GM19193 (cell line): ENCODE results near the gene NPC2.

ENCODE experiments used
- POLR2A ChIP-seq: IDR thresholded peaks from 4 replicates; pipeline ENCODE4 v1.6.1; 2011; ENCODE audit not compliant: insufficient read depth, insufficient read length; ENCODE audit errors: extremely low read depth

The NPC2 gene

DNA sequence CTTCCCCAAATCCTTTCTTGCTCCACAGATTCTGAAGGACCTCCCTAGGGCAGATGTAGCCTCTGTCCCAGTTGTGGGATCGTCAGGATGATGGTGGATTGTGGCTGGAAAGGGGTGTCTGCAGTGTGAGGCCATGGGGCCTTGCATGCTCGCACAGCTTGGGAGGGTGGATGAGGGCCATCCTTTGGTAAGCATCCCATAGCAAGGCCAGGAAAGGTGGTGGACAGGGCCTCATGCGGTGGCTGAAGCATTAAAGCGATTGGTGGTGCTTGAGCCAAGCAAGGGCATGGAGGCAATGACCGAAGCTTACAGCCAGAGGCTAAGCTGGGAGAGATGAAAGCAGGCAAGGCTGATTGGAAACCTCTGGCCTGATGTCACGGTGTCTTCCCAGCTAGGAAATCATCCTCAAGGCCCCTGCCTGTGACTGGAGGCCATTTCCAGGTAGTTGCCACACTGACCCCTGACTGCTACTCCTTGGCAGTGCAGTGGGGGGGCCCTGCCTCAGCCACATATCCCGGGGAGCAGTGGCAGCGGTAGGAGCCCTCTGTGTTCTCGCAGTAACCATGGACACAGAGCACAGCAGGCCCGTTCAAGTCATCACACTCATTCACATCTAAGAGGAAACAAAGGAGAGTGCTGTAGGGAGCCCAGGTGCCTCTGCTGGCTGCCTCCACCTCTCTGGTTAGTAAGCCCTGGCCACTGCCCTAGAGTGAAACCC lies 7.5 kb upstream of the NPC2 start:
- no peak for TF ChIP-seq POLR2A

DNA sequence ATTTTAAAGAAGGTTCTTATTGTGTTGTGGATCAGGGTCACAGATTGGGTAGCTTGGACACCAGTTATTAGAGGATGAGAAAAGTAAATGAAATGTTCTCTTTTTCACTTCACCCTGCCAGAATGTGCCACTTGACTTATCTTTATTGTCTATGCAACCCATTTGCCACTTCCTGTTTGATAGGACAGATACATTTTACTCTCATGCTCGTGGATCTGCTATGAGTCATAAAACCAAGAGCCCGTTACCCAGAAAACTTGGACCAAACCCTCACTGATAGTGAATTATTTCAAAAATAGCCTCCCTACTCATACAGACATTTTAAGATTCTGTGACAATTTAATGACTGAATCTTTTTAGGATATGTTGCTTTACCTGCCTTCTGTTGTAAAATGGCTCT lies 2.3 kb upstream of the NPC2 start:
- no peak for TF ChIP-seq POLR2A

DNA sequence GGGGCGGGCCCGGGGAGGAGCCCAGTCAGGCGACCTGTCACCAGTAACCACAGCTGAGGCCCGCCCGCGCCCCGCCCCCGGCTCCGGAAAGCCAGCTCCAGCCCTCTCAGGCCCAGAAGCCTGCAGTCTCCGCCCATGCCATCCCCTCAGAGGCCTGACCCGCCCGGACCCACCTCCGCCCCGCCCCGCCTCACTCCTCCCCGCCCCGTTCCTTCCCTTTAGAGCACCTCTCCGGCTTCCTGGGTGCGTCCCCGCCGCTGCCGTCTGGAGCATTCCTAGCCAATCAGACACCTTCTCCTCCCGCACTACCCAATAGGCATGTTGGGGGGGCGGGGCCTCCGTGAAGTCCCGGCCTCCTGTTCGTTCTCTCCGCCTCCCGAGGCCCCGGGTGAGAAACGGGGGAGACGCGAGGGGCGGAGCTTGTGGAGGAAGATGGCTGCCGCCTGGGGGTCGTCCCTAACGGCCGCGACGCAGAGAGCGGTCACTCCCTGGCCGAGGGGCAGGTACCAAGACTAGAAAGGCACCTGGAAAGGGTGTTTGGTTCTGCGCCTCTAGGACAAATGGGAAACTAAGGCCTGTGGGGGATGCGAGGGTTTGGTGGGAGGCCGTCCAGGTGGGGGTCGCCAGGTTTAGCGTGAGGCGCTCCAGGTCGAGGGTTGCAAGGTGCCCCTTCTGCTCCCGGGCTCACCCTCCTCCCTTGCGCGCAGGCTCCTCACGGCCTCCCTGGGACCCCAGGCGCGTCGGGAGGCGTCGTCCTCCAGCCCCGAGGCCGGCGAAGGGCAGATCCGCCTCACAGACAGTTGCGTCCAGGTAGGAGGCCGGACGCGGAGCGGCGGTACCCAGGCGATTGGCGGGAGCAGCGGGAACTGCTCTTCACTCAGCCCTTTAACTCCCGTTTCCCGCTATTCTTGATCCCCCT lies 497 bp upstream of the NPC2 start, which contains the start of gene ISCA2:
Gene ISCA2 (plus strand): TSS at position 423 of the 919 bp plus-strand sequence. CDS start 10 bp downstream, at position 433.
- peak; percentile 78 for TF ChIP-seq POLR2A

DNA sequence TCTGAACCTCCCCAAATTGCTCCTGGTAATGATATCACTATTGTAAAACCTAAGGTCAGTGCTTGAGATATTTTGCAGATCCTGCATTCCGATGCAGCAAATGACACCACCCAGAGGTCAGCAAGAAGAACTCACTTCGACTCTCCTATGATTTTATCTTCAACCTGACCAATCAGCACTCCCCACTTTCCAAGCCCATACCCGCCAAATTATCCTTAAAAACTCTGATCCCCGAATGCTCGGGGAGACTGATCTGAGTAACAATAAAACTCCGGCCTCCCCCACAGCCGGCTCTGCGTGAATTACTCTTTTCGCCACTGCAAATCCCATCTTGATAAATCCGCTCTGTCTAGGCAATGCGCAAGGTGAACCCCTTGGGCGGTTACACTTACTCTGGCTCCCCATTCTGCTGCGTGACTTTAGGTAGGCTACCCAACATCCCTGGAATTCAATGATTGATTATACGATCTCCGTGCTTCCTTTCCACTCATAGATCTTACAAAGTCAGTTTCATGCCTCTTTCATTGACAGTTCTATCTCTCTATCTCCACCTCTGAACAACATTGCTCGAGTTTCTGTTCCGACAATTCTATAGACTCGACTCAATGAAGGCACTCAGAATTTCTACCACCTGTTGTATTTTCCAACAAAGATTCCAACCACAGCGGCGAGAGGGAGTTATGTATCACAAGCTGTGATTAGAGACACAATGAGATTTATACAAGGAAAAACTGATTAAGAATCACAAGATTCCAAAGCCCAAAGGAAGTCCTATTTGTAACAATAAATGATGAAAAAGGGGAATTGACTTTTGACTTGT lies 939 bp downstream of the NPC2 start:
- TF ChIP-seq POLR2A: no peak

DNA sequence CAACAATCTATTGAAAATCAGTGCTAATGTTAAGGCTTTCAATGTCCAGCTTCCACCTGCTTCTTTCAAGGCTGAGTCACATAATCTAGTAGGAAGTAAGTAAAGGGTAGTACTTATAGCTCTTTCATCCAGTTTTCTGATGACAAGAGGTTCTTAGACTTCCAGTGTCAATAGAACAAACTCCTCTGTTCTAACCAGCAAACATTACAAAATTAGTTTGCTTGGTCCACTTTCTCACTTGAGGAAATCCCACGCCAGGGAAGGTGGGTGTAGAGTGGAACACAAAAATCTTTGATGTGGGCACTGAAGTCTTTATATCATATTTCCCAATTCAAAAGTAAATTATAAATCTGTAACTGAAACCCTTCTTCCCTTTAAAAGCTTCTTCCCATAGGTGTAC lies 2.6 kb downstream of the NPC2 start:
- TF ChIP-seq POLR2A: no peak

DNA sequence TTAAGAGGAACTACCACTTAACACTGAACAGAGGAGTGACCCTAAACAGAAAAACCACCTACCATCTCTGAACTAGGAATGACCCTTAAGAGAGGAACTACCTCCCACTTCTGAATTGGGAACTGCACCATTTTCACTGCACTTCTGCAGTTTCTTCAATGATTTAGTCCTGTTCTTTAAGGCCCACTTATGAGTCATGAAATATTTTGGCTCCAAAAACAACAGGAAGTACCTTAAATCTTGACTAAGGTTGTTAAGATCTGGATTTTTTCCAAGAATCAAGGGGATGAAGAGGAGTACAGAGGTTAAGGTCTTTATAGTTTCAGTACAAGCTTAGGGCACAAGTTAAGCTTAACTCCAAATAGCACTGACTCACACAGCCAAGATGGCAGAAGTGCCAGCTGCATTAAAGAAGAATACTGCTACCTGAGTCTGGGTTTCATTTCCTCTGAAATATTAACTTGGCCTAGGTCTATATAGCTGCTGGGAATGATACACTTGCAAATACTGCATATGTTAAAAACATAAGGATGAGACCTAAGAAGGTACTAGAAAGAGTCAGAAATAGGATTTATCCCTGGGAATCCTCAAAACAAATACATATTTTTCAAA lies 4.2 kb downstream of the NPC2 start:
- no peak for TF ChIP-seq POLR2A

DNA sequence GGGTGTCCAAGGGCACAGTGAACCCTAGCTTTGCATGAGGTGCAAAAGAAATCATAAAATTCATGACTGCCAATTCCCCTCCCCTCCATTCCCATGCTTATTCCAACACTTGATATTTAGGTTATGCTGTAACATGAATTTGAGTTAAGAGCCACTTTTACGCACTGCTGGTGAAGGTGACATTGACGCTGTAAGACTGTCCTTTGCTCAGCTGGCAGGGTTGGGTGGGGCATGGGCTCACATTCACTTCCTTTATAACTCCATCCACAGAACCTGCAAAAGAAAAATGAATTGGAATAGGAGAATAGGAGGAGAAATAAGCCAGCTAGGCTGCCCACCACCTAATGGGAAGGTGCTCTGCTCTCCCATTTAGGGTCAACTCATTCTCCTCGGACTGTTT lies 6.9 kb downstream of the NPC2 start:
- no peak for TF ChIP-seq POLR2A

DNA sequence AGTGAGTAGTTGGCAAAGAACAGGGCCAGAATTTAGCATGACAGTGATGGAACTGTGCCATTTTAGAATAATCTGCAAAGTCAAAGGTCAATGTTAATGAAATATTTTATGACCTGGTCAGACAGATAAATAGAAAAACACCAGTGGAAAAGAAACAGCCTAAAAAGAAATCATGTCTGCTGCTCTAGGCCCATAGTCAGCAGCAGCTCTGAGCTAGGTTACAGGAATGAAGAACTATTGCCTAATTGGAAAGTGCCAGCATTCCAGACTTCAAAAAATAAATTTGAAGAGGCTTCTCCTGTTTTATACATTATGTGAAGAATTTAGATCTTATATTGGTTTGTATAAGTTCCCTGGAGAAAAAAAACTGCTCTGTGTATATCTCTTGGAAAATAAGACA lies 9.8 kb downstream of the NPC2 start:
- no peak for TF ChIP-seq POLR2A

DNA sequence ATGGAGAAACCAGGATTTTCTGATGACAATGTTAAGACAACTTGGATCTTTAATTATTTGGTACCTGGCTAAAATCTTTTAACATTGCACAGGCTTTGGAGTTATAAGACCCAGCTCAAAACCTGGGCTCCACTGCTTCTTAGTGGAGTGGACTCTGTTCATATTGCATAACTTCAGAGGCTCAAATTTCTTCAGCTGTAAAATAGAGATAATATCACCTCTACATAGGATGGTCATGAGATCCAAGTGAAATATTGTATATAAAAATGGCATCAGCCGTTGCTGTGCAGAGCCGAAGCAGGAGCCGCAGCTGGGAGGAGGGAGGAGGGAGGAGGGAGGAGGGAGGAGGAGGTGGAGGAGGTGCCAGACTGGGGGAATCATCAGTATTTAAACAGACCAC lies 10.5 kb downstream of the NPC2 start:
- no peak for TF ChIP-seq POLR2A

DNA sequence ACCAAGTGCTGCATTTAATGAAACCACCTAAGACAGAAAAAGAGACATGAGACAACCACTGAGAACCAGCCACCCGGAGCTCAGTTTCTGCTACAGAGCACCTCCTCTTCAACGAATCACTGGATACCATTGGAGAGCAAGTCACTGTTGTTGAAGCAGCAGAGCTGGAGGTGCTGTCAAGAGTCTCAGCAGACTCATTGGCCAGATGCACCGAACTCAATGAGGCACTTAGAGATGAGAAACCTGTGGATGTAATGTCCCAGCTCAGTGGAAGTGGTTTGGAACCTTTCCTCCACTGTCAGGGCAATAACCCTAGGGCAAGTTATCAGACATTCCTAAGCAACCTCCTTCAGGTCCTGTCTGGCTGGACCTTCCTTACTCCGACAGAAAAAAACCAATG lies 13.1 kb downstream of the NPC2 start:
- TF ChIP-seq POLR2A: no peak

DNA sequence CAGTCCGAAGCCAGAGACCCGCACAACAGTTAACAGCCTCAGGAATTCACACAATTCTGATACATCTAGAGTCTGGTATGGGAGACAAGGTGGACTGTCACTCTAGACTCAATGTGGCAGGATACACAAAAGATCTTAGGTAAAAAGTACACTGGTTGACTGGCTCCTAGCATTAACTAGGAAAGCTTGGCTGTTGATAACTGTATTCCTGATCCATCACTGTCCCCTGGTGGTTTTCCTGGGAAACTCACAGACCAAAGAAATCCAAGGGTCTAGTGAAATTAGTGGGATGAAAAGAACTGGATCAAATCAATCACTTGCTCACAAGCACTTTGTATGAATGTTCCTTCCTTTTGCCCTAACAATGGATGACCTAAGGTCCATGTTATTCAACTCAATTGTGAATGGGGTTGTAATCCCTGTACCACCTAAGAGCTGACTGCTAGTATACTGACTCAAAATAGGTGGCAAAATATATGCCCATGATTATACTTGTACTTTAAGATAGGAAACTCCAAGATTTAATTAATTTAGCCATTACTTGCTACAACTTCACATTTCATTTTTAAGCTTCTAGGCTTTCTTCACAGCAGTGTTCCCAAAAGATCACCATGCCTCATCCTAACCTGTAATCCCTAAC lies 14.0 kb downstream of the NPC2 start:
- no peak for TF ChIP-seq POLR2A

DNA sequence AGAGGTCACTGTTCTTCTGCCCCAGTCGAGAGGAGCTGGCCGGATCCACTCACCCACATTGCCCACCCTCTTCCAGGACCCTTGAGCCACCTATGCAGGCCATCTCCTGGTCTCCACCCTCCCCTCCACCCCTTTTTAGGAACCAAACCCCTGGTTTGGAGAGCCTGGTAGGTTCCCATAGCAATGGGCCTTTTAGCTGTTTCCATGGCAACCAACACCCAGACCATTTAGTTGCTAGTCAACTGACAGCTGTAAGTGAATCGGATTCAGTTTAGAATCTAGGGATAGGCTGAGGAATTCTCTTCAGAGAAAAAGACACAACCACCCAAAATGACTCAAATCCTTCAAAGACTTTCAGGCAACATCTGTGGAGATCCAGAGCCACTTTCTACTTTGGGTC lies 16.5 kb downstream of the NPC2 start:
- no peak for TF ChIP-seq POLR2A

DNA sequence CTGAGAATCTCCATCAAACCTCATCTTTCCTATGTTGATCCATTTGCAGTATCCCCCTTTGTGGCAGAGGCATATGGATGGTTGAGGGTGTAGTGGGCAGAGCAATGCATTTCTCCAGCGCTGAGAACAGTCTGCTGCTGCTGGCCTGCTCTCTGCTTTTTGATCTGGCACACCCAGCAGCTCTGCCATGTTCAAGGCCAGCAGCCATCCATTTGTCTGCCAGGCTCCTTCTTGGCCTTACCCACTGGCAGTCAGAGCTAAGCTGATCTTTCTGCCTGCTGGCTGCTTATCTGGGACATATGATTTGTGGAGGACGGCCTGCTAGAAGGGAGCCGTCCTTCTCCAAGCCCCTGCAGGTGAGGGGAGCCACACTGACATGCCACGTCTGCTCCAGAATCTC lies 17.0 kb downstream of the NPC2 start:
- TF ChIP-seq POLR2A: no peak

DNA sequence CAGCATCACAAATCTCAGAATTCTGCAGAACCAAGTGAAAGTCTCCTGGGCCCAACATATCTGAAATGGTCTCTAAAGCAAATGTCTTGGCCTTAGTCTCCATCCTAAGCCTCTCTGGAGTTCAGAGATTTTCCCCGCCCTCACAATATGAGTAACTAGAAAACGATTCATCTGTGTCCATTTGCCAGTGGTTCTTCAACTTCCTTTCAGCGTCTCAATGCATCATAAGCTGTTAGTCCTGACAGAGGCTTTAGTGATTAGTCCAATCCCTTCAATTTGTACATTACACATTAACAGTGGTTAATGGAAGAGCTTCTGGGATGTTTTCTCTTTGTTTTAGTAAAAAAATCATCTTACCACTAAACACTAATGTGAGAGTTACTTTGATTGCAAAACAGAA lies 17.4 kb downstream of the NPC2 start:
- no peak for TF ChIP-seq POLR2A
